Smooth muscle cell (in vitro differentiated cells): Measurements from ENCODE around the gene ANKRD60. TPM values are rescaled to one million over a fixed set of nuclear protein-coding genes. Genes with fewer than 3 reads are reported as not detected.

Source experiments
- DNase-seq: peaks from one replicate; lab custom pipeline; 2025; ENCODE audit not compliant: unreplicated experiment; lab: John Stamatoyannopoulos, UW
- H2AFZ ChIP-seq: fragments of 200-600 bp; sonication (generic); 2 replicates; pipeline ENCODE4 v1.6.0; 2016; ENCODE audit warnings: antibody characterized with exemption, low read depth, mild to moderate bottlenecking
- H3F3A ChIP-seq: fragments of 200-600 bp; sonication (generic); 2 replicates; pipeline ENCODE4 v1.6.0; 2017; ENCODE audit warnings: antibody characterized with exemption, low read depth
- H3K27ac ChIP-seq: fragments of 200-600 bp; sonication (generic); 2 replicates; pipeline ENCODE4 v1.5.1; 2016; ENCODE audit warnings: low read depth, mild to moderate bottlenecking
- H3K27me3 ChIP-seq: fragments of 200-600 bp; sonication (generic); 2 replicates; pipeline ENCODE4 v1.6.1; 2016; ENCODE audit warnings: low read depth, mild to moderate bottlenecking
- H3K36me3 ChIP-seq: fragments of 200-600 bp; sonication (generic); 2 replicates; pipeline ENCODE4 v1.5.1; 2016; ENCODE audit warnings: low read depth
- H3K4me1 ChIP-seq: fragments of 200-600 bp; sonication (generic); 2 replicates; pipeline ENCODE4 v1.5.1; 2016; ENCODE audit warnings: low read depth
- H3K4me2 ChIP-seq: fragments of 200-600 bp; sonication (generic); 2 replicates; pipeline ENCODE4 v1.6.0; 2016; ENCODE audit warnings: mild to moderate bottlenecking
- H3K4me3 ChIP-seq: fragments of 200-600 bp; sonication (generic); 2 replicates; pipeline ENCODE4 v1.5.1; 2016; ENCODE audit warnings: mild to moderate bottlenecking
- H3K79me2 ChIP-seq: fragments of 200-600 bp; sonication (generic); 2 replicates; pipeline ENCODE4 v1.6.0; 2016; ENCODE audit warnings: low read depth, mild to moderate bottlenecking
- H3K9ac ChIP-seq: fragments of 200-600 bp; sonication (generic); 2 replicates; pipeline ENCODE4 v1.6.0; 2016; ENCODE audit warnings: low read depth
- H3K9me3 ChIP-seq: fragments of 200-600 bp; sonication (generic); replicated peaks from 2 replicates; pipeline ENCODE4 v1.5.1; 2016; ENCODE audit warnings: low read depth
- H4K20me1 ChIP-seq: fragments of 200-600 bp; sonication (generic); 2 replicates; pipeline ENCODE4 v1.6.0; 2016; ENCODE audit warnings: low read depth
- WGBS: methylation state at CpG from one replicate; pipeline ENCODE4 v1.1.7; 2016; ENCODE audit warnings: low lambda C conversion rate; 5-methylcytosine and 5-hydroxymethylcytosine counted together
- polyA plus RNA-seq: library from polyadenylated mRNA; unstranded; fragments of >200 nt; fragmentation: Nextera tagmentation; extraction: Ambion mirVana; gene quantifications from 2 replicates; pipeline ENCODE4 v1.2.1, GENCODE V29; 2016
- total RNA-seq: library from RNA; depleted of rRNA; stranded (reverse); fragments of >200 nt; gene quantifications from 2 replicates; pipeline ENCODE4 v1.2.3, GENCODE V29; 2014
- TF ChIP-seq, protein P1 (sequence below): fragments of 200-600 bp; sonication (generic); IDR thresholded peaks from 2 replicates; pipeline ENCODE4 v1.5.1; 2017; ENCODE audit warnings: borderline replicate concordance, mild to moderate bottlenecking, antibody characterized with exemption; ENCODE audit not compliant: insufficient read depth, poor library complexity, severe bottlenecking

The ANKRD60 gene
- total and polyA plus RNA-seq, 2 experiments from 2014 or later: not detected

DNA sequence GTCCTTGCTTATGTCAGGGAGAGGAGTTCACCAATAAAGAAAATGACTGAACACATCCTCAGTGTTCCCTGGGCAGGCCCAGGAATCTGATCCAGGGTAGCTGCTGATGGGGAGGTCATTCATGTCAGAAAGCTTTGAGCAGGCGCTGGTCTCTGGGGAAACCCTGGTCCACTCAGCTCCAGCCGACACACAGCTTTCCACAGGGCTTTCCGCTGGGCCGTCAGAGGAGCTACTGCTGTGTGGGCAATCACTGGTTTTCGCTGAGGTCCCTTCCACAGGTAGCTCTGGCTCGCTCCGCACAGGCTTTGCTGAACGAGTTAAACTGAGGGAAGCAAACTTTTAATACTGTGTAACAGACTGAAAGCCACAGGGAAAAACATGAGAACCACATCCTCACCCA is 17.5 kb upstream of the ANKRD60 start:
- Histone ChIP-seq H3K9ac (no peak overlapping the region), H3K4me2 (no peak overlapping the region), H3K27ac (no peak overlapping the region), H3K27me3 (no peaks in the 10 kb centered on the region), H3K9me3 (no peaks in the 10 kb centered on the region), H3K36me3 (peaks cover 5% of the 10 kb centered on the region), H3K4me3 (no peak overlapping the region), H4K20me1 (no peaks in the 10 kb centered on the region), H3K4me1 (no peaks in the 10 kb centered on the region), H3F3A (no peaks in the 10 kb centered on the region), H2AFZ (no peak overlapping the region), H3K79me2 (no peaks in the 10 kb centered on the region)
- no peak for DNase-seq
- WGBS: 99% methylated on average over 8 of the region's 8 CpGs
- TF ChIP-seq, protein P1, sequence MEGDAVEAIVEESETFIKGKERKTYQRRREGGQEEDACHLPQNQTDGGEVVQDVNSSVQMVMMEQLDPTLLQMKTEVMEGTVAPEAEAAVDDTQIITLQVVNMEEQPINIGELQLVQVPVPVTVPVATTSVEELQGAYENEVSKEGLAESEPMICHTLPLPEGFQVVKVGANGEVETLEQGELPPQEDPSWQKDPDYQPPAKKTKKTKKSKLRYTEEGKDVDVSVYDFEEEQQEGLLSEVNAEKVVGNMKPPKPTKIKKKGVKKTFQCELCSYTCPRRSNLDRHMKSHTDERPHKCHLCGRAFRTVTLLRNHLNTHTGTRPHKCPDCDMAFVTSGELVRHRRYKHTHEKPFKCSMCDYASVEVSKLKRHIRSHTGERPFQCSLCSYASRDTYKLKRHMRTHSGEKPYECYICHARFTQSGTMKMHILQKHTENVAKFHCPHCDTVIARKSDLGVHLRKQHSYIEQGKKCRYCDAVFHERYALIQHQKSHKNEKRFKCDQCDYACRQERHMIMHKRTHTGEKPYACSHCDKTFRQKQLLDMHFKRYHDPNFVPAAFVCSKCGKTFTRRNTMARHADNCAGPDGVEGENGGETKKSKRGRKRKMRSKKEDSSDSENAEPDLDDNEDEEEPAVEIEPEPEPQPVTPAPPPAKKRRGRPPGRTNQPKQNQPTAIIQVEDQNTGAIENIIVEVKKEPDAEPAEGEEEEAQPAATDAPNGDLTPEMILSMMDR: no peak

DNA sequence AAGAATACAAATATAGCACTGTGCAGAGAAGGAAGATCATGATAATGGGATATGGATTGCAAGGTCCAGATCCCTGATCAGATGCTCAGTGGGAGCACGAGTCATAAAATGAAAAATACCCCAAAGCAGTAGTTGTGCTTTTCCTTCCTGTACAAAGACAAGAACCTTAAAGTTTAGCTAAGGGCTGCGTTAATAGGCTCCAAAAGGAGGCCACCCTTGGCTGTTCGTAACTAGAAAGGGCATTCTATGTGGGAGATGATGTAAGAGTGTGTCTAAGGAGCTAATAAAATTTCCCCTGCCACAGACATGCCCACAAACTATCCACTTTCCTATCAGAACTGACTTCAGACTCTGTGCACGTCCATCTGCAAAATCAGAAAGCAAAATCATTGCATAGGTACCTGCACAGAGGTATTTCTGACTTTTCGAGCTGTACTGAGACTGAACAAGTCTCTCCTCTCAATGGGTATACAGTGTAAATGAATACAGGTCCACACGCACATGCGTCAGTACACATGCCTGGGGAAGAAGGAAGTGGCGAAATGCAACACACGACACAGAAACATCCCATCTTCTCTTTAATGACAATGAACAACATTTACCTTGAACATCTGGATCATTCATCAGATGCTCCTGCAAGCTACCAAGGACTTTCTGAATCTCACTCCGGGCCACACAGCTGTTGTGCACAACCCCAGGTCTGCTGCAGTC is 16.9 kb upstream of the ANKRD60 start:
- peaks cover 5% of the 10 kb centered on the region for H3K36me3 ChIP-seq
- H3K4me3 ChIP-seq: no peak overlapping the region
- WGBS: 83% methylated on average over 10 of the region's 10 CpGs
- H3K27me3 ChIP-seq: no peaks in the 10 kb centered on the region
- no peaks in the 10 kb centered on the region for H3K79me2 ChIP-seq
- no peak overlapping the region for H3K9ac ChIP-seq
- no peaks in the 10 kb centered on the region for H4K20me1 ChIP-seq
- H3K4me2 ChIP-seq: no peak overlapping the region
- no peak for DNase-seq
- TF ChIP-seq, protein P1: no peak
- H3F3A ChIP-seq: no peaks in the 10 kb centered on the region
- no peak overlapping the region for H3K27ac ChIP-seq
- H3K9me3 ChIP-seq: no peaks in the 10 kb centered on the region
- H2AFZ ChIP-seq: no peak overlapping the region
- no peaks in the 10 kb centered on the region for H3K4me1 ChIP-seq

DNA sequence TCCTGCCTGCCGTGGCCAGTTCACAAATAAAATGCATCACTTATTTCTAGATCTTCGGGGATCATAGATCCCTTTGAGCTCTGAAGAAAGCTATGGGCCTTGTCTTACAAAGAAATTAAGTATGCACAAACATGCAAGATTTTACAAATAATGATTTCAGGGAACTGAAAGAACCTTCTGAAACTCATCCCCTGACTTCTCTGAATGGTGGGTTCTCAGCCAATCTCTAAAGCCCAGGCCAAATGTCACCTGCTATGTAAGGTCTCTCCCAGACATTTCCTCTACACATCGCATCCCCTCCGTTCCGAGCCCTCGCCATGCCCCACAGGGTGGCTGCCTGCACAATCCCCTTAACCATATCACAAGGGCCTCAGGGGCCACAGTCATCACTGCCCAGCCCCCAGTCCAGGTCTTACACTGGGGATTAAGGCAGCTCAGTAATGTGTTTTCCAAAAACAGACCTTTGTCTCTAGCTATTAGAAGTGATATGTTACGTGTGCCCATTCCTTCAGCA is 16.1 kb upstream of the ANKRD60 start:
- no peaks in the 10 kb centered on the region for H3F3A ChIP-seq
- H3K4me3 ChIP-seq: no peak overlapping the region
- 98% methylated on average over 7 of the region's 7 CpGs for WGBS
- peaks cover 5% of the 10 kb centered on the region for H3K36me3 ChIP-seq
- no peak overlapping the region for H3K27ac ChIP-seq
- no peak for DNase-seq
- no peak overlapping the region for H3K4me2 ChIP-seq
- no peaks in the 10 kb centered on the region for H3K9me3 ChIP-seq
- H3K9ac ChIP-seq: no peak overlapping the region
- no peak overlapping the region for H2AFZ ChIP-seq
- no peaks in the 10 kb centered on the region for H3K79me2 ChIP-seq
- H3K27me3 ChIP-seq: no peaks in the 10 kb centered on the region
- TF ChIP-seq, protein P1: no peak
- no peaks in the 10 kb centered on the region for H4K20me1 ChIP-seq
- H3K4me1 ChIP-seq: no peaks in the 10 kb centered on the region
